ENCODE data around the gene TAF10.
A peak's percentile ranks its signal among the peaks of the same experiment; 100 is the strongest.

The TAF10 gene

GRCh38 chr11:6576471-6577373 is 35.3 kb downstream of the TAF10 start:
- DNase-seq (ENCODE audit: low read depth) = peak; percentile 68
- H3K4me3 ChIP-seq (ENCODE audit: control insufficient read depth, low read depth, low read length) = no peak overlapping the region
- no peak for TF ChIP-seq CTCF (conservative IDR thresholded peaks at IDR 0.05; ENCODE audit: control insufficient read depth, insufficient read depth, low read depth, low read length)

GRCh38 chr11:6574816-6575715 is 37.0 kb downstream of the TAF10 start:
- TF ChIP-seq CTCF (conservative IDR thresholded peaks at IDR 0.05; ENCODE audit: control insufficient read depth, insufficient read depth, low read depth, low read length) = no peak
- DNase-seq (ENCODE audit: low read depth) = no peak
- H3K4me3 ChIP-seq (ENCODE audit: control insufficient read depth, low read depth, low read length) = no peak overlapping the region

- TF ChIP-seq CTCF (conservative IDR thresholded peaks at IDR 0.05; ENCODE audit: control insufficient read depth, insufficient read depth, low read depth, low read length) = no peak
- DNase-seq (ENCODE audit: low read depth) = peak; percentile 83
- H3K4me3 ChIP-seq (ENCODE audit: control insufficient read depth, low read depth, low read length) = no peak overlapping the region
Observed at GRCh38 chr11:6572215-6572614, 39.8 kb downstream of the TAF10 start.

- no peak for DNase-seq (ENCODE audit: low read depth)
- no peak for TF ChIP-seq CTCF (conservative IDR thresholded peaks at IDR 0.05; ENCODE audit: control insufficient read depth, insufficient read depth, low read depth, low read length)
- H3K4me3 ChIP-seq (ENCODE audit: control insufficient read depth, low read depth, low read length) = no peak overlapping the region
Observed at GRCh38 chr11:6571434-6572008, 40.5 kb downstream of the TAF10 start.

GRCh38 chr11:6570691-6571427 is 41.2 kb downstream of the TAF10 start:
- DNase-seq (ENCODE audit: low read depth) = no peak

More at GRCh38 chr11:6570691-6571427, 41.2 kb downstream of the TAF10 start:
- no peak for TF ChIP-seq CTCF (conservative IDR thresholded peaks at IDR 0.05; ENCODE audit: control insufficient read depth, insufficient read depth, low read depth, low read length)
- H3K4me3 ChIP-seq (ENCODE audit: control insufficient read depth, low read depth, low read length) = no peak overlapping the region
